BLaER1 (cell line): ENCODE measurements around the gene TDO2.
"Not testable (repeated sequence)": the region's sequence is repeated elsewhere in the genome, so short reads cannot be mapped to it uniquely, and the experiment has no call there.

Experiments used
- H3K27ac ChIP-seq: shearing (Covaris generic); formaldehyde crosslinking; 2 replicates; pipeline ENCODE4 v1.8.1; 2022
- H3K27me3 ChIP-seq: shearing (Covaris generic); formaldehyde crosslinking; 2 replicates; pipeline ENCODE4 v1.8.1; 2022
- H3K36me3 ChIP-seq: shearing (Covaris generic); formaldehyde crosslinking; 2 replicates; pipeline ENCODE4 v1.8.1; 2022
- H3K4me1 ChIP-seq: shearing (Covaris generic); formaldehyde crosslinking; 2 replicates; pipeline ENCODE4 v1.8.1; 2022
- H3K4me2 ChIP-seq: shearing (Covaris generic); formaldehyde crosslinking; 2 replicates; pipeline ENCODE4 v1.8.1; 2022
- H3K4me3 ChIP-seq: shearing (Covaris generic); formaldehyde crosslinking; 2 replicates; pipeline ENCODE4 v1.8.1; 2022
- H3K9ac ChIP-seq: shearing (Covaris generic); formaldehyde crosslinking; 2 replicates; pipeline ENCODE4 v1.8.1; 2022
- H3K9me3 ChIP-seq: shearing (Covaris generic); formaldehyde crosslinking; 2 replicates; pipeline ENCODE4 v1.8.1; 2022
- H4K20me1 ChIP-seq: shearing (Covaris generic); formaldehyde crosslinking; 2 replicates; pipeline ENCODE4 v1.8.1; 2022
- Cebpa-rat ChIP-seq: shearing (Covaris generic); IDR thresholded peaks from 2 replicates; pipeline ENCODE4 v1.8.1; 2022

The TDO2 gene

DNA sequence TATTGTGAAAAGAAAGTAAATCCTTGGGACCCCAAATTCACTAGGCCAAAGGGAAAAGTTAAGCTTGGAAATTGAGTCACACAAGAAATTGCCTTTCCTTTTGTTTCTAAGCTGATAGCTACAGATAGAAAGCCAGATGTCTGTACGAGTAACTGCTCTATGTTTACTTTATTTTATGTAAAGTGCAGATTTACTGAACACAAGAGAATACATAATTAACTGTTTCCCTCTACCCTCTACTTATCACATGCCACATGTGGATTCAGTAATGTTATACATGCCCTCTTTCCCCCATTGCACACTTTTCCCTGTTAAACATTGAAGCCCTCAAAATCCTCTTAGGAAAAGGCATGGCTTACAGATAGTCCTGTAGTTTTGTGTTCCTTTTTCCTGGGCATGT is 16.5 kb upstream of the TDO2 start:
- Histone ChIP-seq H3K4me2 (no peak overlapping the region), H3K27me3 (no peaks in the 10 kb centered on the region), H3K4me1 (no peaks in the 10 kb centered on the region), H3K36me3 (no peaks in the 10 kb centered on the region), H3K9me3 (no peaks in the 10 kb centered on the region), H3K9ac (no peak overlapping the region), H4K20me1 (no peaks in the 10 kb centered on the region), H3K27ac (no peak overlapping the region), H3K4me3 (no peak overlapping the region)
- TF ChIP-seq Cebpa-rat = no peak

GRCh38 chr4:155887847-155888570 is 15.5 kb upstream of the TDO2 start:
- no peak for TF ChIP-seq Cebpa-rat
- no peaks in the 10 kb centered on the region for H3K9me3 ChIP-seq
- H3K4me3 ChIP-seq = no peak overlapping the region
- H3K36me3 ChIP-seq = no peaks in the 10 kb centered on the region
- no peaks in the 10 kb centered on the region for H3K4me1 ChIP-seq
- H4K20me1 ChIP-seq = no peaks in the 10 kb centered on the region
- H3K27me3 ChIP-seq = no peaks in the 10 kb centered on the region
- H3K27ac ChIP-seq = no peak overlapping the region
- H3K4me2 ChIP-seq = no peak overlapping the region
- H3K9ac ChIP-seq = no peak overlapping the region

DNA sequence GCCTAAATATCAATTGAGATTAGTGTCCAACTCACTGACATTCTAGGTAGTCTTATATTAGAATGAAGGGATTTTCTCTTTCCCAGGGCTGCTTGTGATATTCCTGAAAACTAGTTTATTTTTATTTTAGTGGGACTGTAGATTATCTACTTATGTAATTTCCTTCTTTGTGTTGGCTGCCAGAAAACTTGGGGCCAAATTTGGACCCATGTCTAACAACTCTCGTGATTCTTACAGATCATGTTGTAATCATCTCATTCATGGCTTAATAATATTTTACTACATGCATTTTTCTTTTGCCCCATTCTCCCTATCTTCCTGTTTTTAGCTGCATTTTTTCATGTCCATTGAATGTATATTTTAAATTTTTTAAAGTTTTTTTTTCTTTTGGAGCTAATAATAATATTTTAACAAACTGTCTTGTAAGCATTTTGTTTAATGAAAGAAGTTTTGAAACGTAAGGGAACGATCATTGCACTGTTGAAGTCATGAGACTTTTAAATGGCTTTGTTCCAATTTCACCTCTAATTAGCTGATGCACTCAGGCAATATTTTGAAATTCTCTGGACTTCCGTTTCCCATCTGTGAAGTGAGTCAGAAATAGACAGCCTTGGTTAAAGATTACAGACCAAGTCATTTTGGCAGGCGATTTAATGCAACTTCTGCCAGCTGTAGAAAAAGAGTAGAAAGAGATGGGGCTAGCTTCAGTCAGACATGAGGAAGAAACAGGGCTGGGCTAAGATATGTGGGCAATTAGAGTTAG is 14.3 kb upstream of the TDO2 start:
- TF ChIP-seq Cebpa-rat = no peak

GRCh38 chr4:155889946-155890345 is 13.6 kb upstream of the TDO2 start:
- Histone ChIP-seq H3K4me3 (no peak overlapping the region), H4K20me1 (no peaks in the 10 kb centered on the region), H3K9ac (no peak overlapping the region), H3K27me3 (no peaks in the 10 kb centered on the region), H3K36me3 (no peaks in the 10 kb centered on the region), H3K4me2 (no peak overlapping the region), H3K4me1 (no peaks in the 10 kb centered on the region), H3K9me3 (no peaks in the 10 kb centered on the region), H3K27ac (no peak overlapping the region)
- TF ChIP-seq Cebpa-rat = no peak

More for the DNA sequence above, 14.3 kb upstream of the TDO2 start:
- Histone ChIP-seq H3K9me3 (no peaks in the 10 kb centered on the region), H3K27me3 (no peaks in the 10 kb centered on the region), H3K4me3 (no peak overlapping the region), H3K4me2 (no peak overlapping the region), H3K4me1 (no peaks in the 10 kb centered on the region), H3K9ac (no peak overlapping the region), H4K20me1 (no peaks in the 10 kb centered on the region), H3K36me3 (no peaks in the 10 kb centered on the region), H3K27ac (no peak overlapping the region)

DNA sequence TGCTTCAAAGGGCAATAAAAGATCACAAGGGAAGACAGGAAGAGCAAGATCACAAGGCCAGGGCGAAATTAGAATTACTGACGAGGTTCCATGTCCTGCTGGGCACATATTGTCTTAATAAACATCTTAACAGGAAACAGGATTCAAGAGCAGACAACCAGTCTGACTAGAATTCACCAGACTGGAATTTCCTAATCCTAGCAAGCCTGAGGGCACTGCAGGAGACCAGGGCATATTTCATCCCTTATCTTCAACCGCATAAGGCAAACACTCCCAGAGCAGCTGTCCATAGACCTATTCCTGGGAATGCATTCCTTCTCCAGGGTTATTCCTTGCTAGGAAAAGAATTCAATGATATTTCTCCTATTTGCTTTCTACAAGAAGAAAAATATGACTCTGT is 12.4 kb upstream of the TDO2 start:
- no peak overlapping the region for H3K27ac ChIP-seq

GRCh38 chr4:155898371-155898770 is 5.1 kb upstream of the TDO2 start:
- H3K4me3 ChIP-seq, H3K9ac ChIP-seq, H3K27me3 ChIP-seq, H3K4me2 ChIP-seq, H3K27ac ChIP-seq, H4K20me1 ChIP-seq, H3K9me3 ChIP-seq, H3K4me1 ChIP-seq, H3K36me3 ChIP-seq: not testable (repeated sequence)

More for the DNA sequence above, 12.4 kb upstream of the TDO2 start:
- H3K9ac ChIP-seq = no peak overlapping the region
- no peaks in the 10 kb centered on the region for H3K9me3 ChIP-seq
- H3K4me1 ChIP-seq = no peaks in the 10 kb centered on the region
- no peak for TF ChIP-seq Cebpa-rat
- no peak overlapping the region for H3K4me3 ChIP-seq
- no peak overlapping the region for H3K4me2 ChIP-seq
- H3K36me3 ChIP-seq = no peaks in the 10 kb centered on the region
- H3K27me3 ChIP-seq = no peaks in the 10 kb centered on the region
- H4K20me1 ChIP-seq = no peaks in the 10 kb centered on the region

- Histone ChIP-seq H3K9me3 (no peaks in the 10 kb centered on the region), H3K27ac (no peak overlapping the region), H4K20me1 (no peaks in the 10 kb centered on the region), H3K4me2 (no peak overlapping the region), H3K36me3 (no peaks in the 10 kb centered on the region), H3K9ac (no peak overlapping the region), H3K4me1 (no peaks in the 10 kb centered on the region), H3K27me3 (no peaks in the 10 kb centered on the region), H3K4me3 (no peak overlapping the region)
- TF ChIP-seq Cebpa-rat = no peak
Observed at GRCh38 chr4:155899891-155900290, 3.6 kb upstream of the TDO2 start.

GRCh38 chr4:155900381-155900780 is 3.1 kb upstream of the TDO2 start:
- no peak for TF ChIP-seq Cebpa-rat
- H3K4me1 ChIP-seq = no peaks in the 10 kb centered on the region
- no peak overlapping the region for H3K9ac ChIP-seq
- H3K4me2 ChIP-seq = no peak overlapping the region
- no peaks in the 10 kb centered on the region for H3K36me3 ChIP-seq
- no peaks in the 10 kb centered on the region for H4K20me1 ChIP-seq
- H3K27me3 ChIP-seq = no peaks in the 10 kb centered on the region
- H3K4me3 ChIP-seq = no peak overlapping the region
- no peaks in the 10 kb centered on the region for H3K9me3 ChIP-seq
- no peak overlapping the region for H3K27ac ChIP-seq

DNA sequence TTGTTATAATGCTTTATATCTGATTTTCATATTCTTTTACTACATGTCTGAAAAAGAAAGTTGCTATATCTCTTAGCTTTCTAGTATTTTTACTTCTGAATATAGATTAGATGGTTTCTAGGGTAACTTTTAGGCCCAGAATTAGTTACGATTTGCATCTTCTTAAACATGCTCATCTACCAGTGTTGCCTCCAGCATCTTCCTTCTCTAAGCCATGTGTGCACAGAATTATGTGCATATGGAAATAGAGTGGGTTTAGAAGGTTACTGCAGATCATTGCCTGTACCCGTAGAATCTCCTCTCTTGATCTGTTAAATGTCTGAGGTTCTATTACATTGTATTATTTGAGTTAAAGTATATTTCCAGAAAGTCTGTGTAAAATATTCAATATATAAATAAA is 2.5 kb upstream of the TDO2 start:
- H3K4me1 ChIP-seq = no peaks in the 10 kb centered on the region
- H3K27ac ChIP-seq = no peak overlapping the region
- H3K27me3 ChIP-seq = no peaks in the 10 kb centered on the region
- H3K9ac ChIP-seq = no peak overlapping the region
- TF ChIP-seq Cebpa-rat = no peak
- no peaks in the 10 kb centered on the region for H4K20me1 ChIP-seq
- H3K4me3 ChIP-seq = no peak overlapping the region
- no peaks in the 10 kb centered on the region for H3K9me3 ChIP-seq
- no peak overlapping the region for H3K4me2 ChIP-seq
- H3K36me3 ChIP-seq = no peaks in the 10 kb centered on the region

GRCh38 chr4:155904331-155904730 is 835 bp downstream of the TDO2 start:
- TF ChIP-seq Cebpa-rat = no peak
- no peak overlapping the region for H3K9ac ChIP-seq
- no peaks in the 10 kb centered on the region for H3K36me3 ChIP-seq
- H3K4me2 ChIP-seq = no peak overlapping the region
- no peak overlapping the region for H3K4me3 ChIP-seq
- H3K27ac ChIP-seq = no peak overlapping the region
- H3K4me1 ChIP-seq = peaks cover 8% of the 10 kb centered on the region
- no peaks in the 10 kb centered on the region for H4K20me1 ChIP-seq
- H3K27me3 ChIP-seq = no peaks in the 10 kb centered on the region
- no peaks in the 10 kb centered on the region for H3K9me3 ChIP-seq
